Epithelial cell of proximal tubule (primary cell): ENCODE data around the gene ALG14. TPM values are rescaled to one million over a fixed set of nuclear protein-coding genes. Genes with fewer than 3 reads are reported as not detected.
A peak's percentile ranks its signal among the peaks of the same experiment; 100 is the strongest.

Source experiments
- DNase-seq: peaks from one replicate; pipeline ENCODE4 v3.0.0-alpha.2; 2011; ENCODE audit warnings: low read depth
- H3K4me3 ChIP-seq: 2 replicates; pipeline ENCODE4 v1.5.1; 2011; ENCODE audit warnings: low read depth, mild to moderate bottlenecking, low read length
- CTCF ChIP-seq: conservative IDR thresholded peaks from 2 replicates; pipeline ENCODE4 v1.5.1; 2012; ENCODE audit warnings: low read depth, mild to moderate bottlenecking, low read length
- total RNA-seq: library from RNA; depleted of rRNA; stranded (reverse); fragments of >200 nt; gene quantifications from 2 replicates; pipeline ENCODE4 v1.2.3, GENCODE V29; 2015

The ALG14 gene
- total RNA-seq, 1 donor from 2014 or later = 1.1 TPM

- no peak overlapping the region for H3K4me3 ChIP-seq
- TF ChIP-seq CTCF = peak; percentile 100
- no peak for DNase-seq
These were observed 29.4 kb downstream of the ALG14 start for GRCh38 chr1:95043141-95043980.

GRCh38 chr1:95042286-95042685, 30.5 kb downstream of the ALG14 start:
- no peak for TF ChIP-seq CTCF
- H3K4me3 ChIP-seq = no peak overlapping the region
- DNase-seq = no peak

GRCh38 chr1:95041491-95042165, 31.1 kb downstream of the ALG14 start:
- no peak for DNase-seq
- TF ChIP-seq CTCF = peak; percentile 90
- H3K4me3 ChIP-seq = no peak overlapping the region

DNA sequence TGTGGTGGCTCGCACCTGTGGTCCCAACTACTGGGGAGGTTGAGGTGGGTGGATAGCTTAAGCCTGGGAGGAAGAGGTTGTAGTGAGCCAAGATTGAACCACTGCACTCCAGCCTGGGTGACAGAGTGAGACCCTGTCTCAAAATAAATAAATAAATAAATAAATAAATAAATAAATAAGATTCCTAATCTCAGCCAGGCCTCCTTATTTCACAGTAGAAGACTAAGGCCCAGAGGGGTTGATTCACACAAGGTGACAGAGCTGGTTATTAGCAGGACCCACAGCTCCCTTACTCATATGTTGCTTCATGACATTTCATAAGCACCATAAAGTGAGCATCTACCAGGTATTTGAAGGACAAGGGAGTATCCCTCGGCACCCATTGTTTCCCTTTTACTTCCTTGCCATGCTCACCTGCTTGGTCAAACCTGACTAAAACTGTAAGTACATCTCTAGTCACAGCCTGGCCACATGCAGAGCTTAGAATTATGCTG, 32.7 kb downstream of the ALG14 start:
- DNase-seq = no peak
- TF ChIP-seq CTCF = no peak
- H3K4me3 ChIP-seq = no peak overlapping the region

GRCh38 chr1:95039360-95040031, 33.3 kb downstream of the ALG14 start:
- TF ChIP-seq CTCF = no peak
- DNase-seq = no peak
- no peak overlapping the region for H3K4me3 ChIP-seq

GRCh38 chr1:95035536-95035935, 37.2 kb downstream of the ALG14 start:
- no peak for DNase-seq
- no peak overlapping the region for H3K4me3 ChIP-seq
- TF ChIP-seq CTCF = no peak
